Measurements from ENCODE around the gene OPCML.

OPCML gene

GRCh38 chr11:132719684-132720083 is 812.6 kb downstream of the OPCML start:
- no peak overlapping the region for H3K27ac ChIP-seq (ENCODE audit: low read depth, low read length)
- no peaks in the 10 kb centered on the region for H3K27me3 ChIP-seq (ENCODE audit: control insufficient read depth in 1 of 2, insufficient read depth in 2 of 2, low read length in 2 of 2)
- H3K4me1 ChIP-seq (ENCODE audit: control insufficient read depth in 1 of 2, insufficient read depth in 2 of 2, low read length in 2 of 2): peaks cover 0 to 4% of the 10 kb centered on the region in 2 donors
- no peaks in the 10 kb centered on the region for H3K36me3 ChIP-seq (ENCODE audit: control insufficient read depth in 1 of 2, insufficient read depth in 2 of 2, low read length in 2 of 2)
- H3K9ac ChIP-seq (ENCODE audit: low read depth in 1 of 2, low read length in 2 of 2): no peak overlapping the region
- no peaks in the 10 kb centered on the region for H3K9me3 ChIP-seq (ENCODE audit: control insufficient read depth in 1 of 2, low read length in 2 of 2)
- no peak overlapping the region for H3K4me3 ChIP-seq (ENCODE audit: low read depth in 1 of 2, low read length in 2 of 2)

- no peaks in the 10 kb centered on the region for H3K27me3 ChIP-seq (ENCODE audit: control insufficient read depth in 1 of 2, insufficient read depth in 2 of 2, low read length in 2 of 2)
- H3K36me3 ChIP-seq (ENCODE audit: control insufficient read depth in 1 of 2, insufficient read depth in 2 of 2, low read length in 2 of 2): no peaks in the 10 kb centered on the region
- no peaks in the 10 kb centered on the region for H3K9me3 ChIP-seq (ENCODE audit: control insufficient read depth in 1 of 2, low read length in 2 of 2)
- no peak overlapping the region for H3K9ac ChIP-seq (ENCODE audit: low read depth in 1 of 2, low read length in 2 of 2)
- no peak overlapping the region for H3K4me3 ChIP-seq (ENCODE audit: low read depth in 1 of 2, low read length in 2 of 2)
- H3K27ac ChIP-seq (ENCODE audit: low read depth, low read length): no peak overlapping the region
- peaks cover 0 to 4% of the 10 kb centered on the region in 2 donors for H3K4me1 ChIP-seq (ENCODE audit: control insufficient read depth in 1 of 2, insufficient read depth in 2 of 2, low read length in 2 of 2)
These were observed 813.3 kb downstream of the OPCML start for GRCh38 chr11:132718711-132719671.

- H3K4me3 ChIP-seq (ENCODE audit: low read depth in 1 of 2, low read length in 2 of 2): no peak overlapping the region
- H3K9me3 ChIP-seq (ENCODE audit: control insufficient read depth in 1 of 2, low read length in 2 of 2): no peaks in the 10 kb centered on the region
- no peaks in the 10 kb centered on the region for H3K36me3 ChIP-seq (ENCODE audit: control insufficient read depth in 1 of 2, insufficient read depth in 2 of 2, low read length in 2 of 2)
- H3K27ac ChIP-seq (ENCODE audit: low read depth, low read length): no peak overlapping the region
- no peak overlapping the region for H3K9ac ChIP-seq (ENCODE audit: low read depth in 1 of 2, low read length in 2 of 2)
- H3K27me3 ChIP-seq (ENCODE audit: control insufficient read depth in 1 of 2, insufficient read depth in 2 of 2, low read length in 2 of 2): no peaks in the 10 kb centered on the region
- peaks cover 0 to 4% of the 10 kb centered on the region in 2 donors for H3K4me1 ChIP-seq (ENCODE audit: control insufficient read depth in 1 of 2, insufficient read depth in 2 of 2, low read length in 2 of 2)
These were observed 814.5 kb downstream of the OPCML start for GRCh38 chr11:132717824-132718223.

GRCh38 chr11:132716037-132716436 is 816.3 kb downstream of the OPCML start:
- Histone ChIP-seq H3K27me3 (ENCODE audit: control insufficient read depth in 1 of 2, insufficient read depth in 2 of 2, low read length in 2 of 2) (no peaks in the 10 kb centered on the region), H3K9ac (ENCODE audit: low read depth in 1 of 2, low read length in 2 of 2) (no peak overlapping the region), H3K4me3 (ENCODE audit: low read depth in 1 of 2, low read length in 2 of 2) (no peak overlapping the region), H3K27ac (ENCODE audit: low read depth, low read length) (no peak overlapping the region), H3K4me1 (ENCODE audit: control insufficient read depth in 1 of 2, insufficient read depth in 2 of 2, low read length in 2 of 2) (peaks cover 0 to 4% of the 10 kb centered on the region in 2 donors), H3K9me3 (ENCODE audit: control insufficient read depth in 1 of 2, low read length in 2 of 2) (no peaks in the 10 kb centered on the region), H3K36me3 (ENCODE audit: control insufficient read depth in 1 of 2, insufficient read depth in 2 of 2, low read length in 2 of 2) (no peaks in the 10 kb centered on the region)

- Histone ChIP-seq H3K9me3 (ENCODE audit: control insufficient read depth in 1 of 2, low read length in 2 of 2) (no peaks in the 10 kb centered on the region), H3K27ac (ENCODE audit: low read depth, low read length) (no peak overlapping the region), H3K4me3 (ENCODE audit: low read depth in 1 of 2, low read length in 2 of 2) (no peak overlapping the region), H3K36me3 (ENCODE audit: control insufficient read depth in 1 of 2, insufficient read depth in 2 of 2, low read length in 2 of 2) (no peaks in the 10 kb centered on the region), H3K27me3 (ENCODE audit: control insufficient read depth in 1 of 2, insufficient read depth in 2 of 2, low read length in 2 of 2) (no peaks in the 10 kb centered on the region), H3K9ac (ENCODE audit: low read depth in 1 of 2, low read length in 2 of 2) (no peak overlapping the region), H3K4me1 (ENCODE audit: control insufficient read depth in 1 of 2, insufficient read depth in 2 of 2, low read length in 2 of 2) (peaks cover 0 to 4% of the 10 kb centered on the region in 2 donors)
These were observed 817.4 kb downstream of the OPCML start for GRCh38 chr11:132714859-132715440.

- Histone ChIP-seq H3K27me3 (ENCODE audit: control insufficient read depth in 1 of 2, insufficient read depth in 2 of 2, low read length in 2 of 2) (no peaks in the 10 kb centered on the region), H3K27ac (ENCODE audit: low read depth, low read length) (no peak overlapping the region), H3K36me3 (ENCODE audit: control insufficient read depth in 1 of 2, insufficient read depth in 2 of 2, low read length in 2 of 2) (no peaks in the 10 kb centered on the region), H3K4me3 (ENCODE audit: low read depth in 1 of 2, low read length in 2 of 2) (no peak overlapping the region), H3K9me3 (ENCODE audit: control insufficient read depth in 1 of 2, low read length in 2 of 2) (no peaks in the 10 kb centered on the region), H3K4me1 (ENCODE audit: control insufficient read depth in 1 of 2, insufficient read depth in 2 of 2, low read length in 2 of 2) (no peaks in the 10 kb centered on the region), H3K9ac (ENCODE audit: low read depth in 1 of 2, low read length in 2 of 2) (no peak overlapping the region)
These were observed 819.8 kb downstream of the OPCML start for GRCh38 chr11:132712466-132712865.

- H3K27ac ChIP-seq (ENCODE audit: low read depth, low read length): no peak overlapping the region
- H3K36me3 ChIP-seq (ENCODE audit: control insufficient read depth in 1 of 2, insufficient read depth in 2 of 2, low read length in 2 of 2): no peaks in the 10 kb centered on the region
- no peak overlapping the region for H3K9ac ChIP-seq (ENCODE audit: low read depth in 1 of 2, low read length in 2 of 2)
- H3K4me3 ChIP-seq (ENCODE audit: low read depth in 1 of 2, low read length in 2 of 2): no peak overlapping the region
- H3K27me3 ChIP-seq (ENCODE audit: control insufficient read depth in 1 of 2, insufficient read depth in 2 of 2, low read length in 2 of 2): no peaks in the 10 kb centered on the region
- no peaks in the 10 kb centered on the region for H3K4me1 ChIP-seq (ENCODE audit: control insufficient read depth in 1 of 2, insufficient read depth in 2 of 2, low read length in 2 of 2)
- H3K9me3 ChIP-seq (ENCODE audit: control insufficient read depth in 1 of 2, low read length in 2 of 2): no peaks in the 10 kb centered on the region
These were observed 827.4 kb downstream of the OPCML start for GRCh38 chr11:132704781-132705375.

GRCh38 chr11:132692891-132693290 is 839.4 kb downstream of the OPCML start:
- H3K4me3 ChIP-seq (ENCODE audit: low read depth in 1 of 2, low read length in 2 of 2): no peak overlapping the region

GRCh38 chr11:132691848-132692550 is 840.3 kb downstream of the OPCML start:
- H3K4me3 ChIP-seq (ENCODE audit: low read depth in 1 of 2, low read length in 2 of 2): no peak overlapping the region
- H3K4me1 ChIP-seq (ENCODE audit: control insufficient read depth in 1 of 2, insufficient read depth in 2 of 2, low read length in 2 of 2): no peaks in the 10 kb centered on the region
- H3K9me3 ChIP-seq (ENCODE audit: control insufficient read depth in 1 of 2, low read length in 2 of 2): no peaks in the 10 kb centered on the region
- H3K36me3 ChIP-seq (ENCODE audit: control insufficient read depth in 1 of 2, insufficient read depth in 2 of 2, low read length in 2 of 2): no peaks in the 10 kb centered on the region
- no peaks in the 10 kb centered on the region for H3K27me3 ChIP-seq (ENCODE audit: control insufficient read depth in 1 of 2, insufficient read depth in 2 of 2, low read length in 2 of 2)
- H3K27ac ChIP-seq (ENCODE audit: low read depth, low read length): no peak overlapping the region
- no peak overlapping the region for H3K9ac ChIP-seq (ENCODE audit: low read depth in 1 of 2, low read length in 2 of 2)

More at GRCh38 chr11:132692891-132693290, 839.4 kb downstream of the OPCML start:
- Histone ChIP-seq H3K4me1 (ENCODE audit: control insufficient read depth in 1 of 2, insufficient read depth in 2 of 2, low read length in 2 of 2) (no peaks in the 10 kb centered on the region), H3K27me3 (ENCODE audit: control insufficient read depth in 1 of 2, insufficient read depth in 2 of 2, low read length in 2 of 2) (no peaks in the 10 kb centered on the region), H3K36me3 (ENCODE audit: control insufficient read depth in 1 of 2, insufficient read depth in 2 of 2, low read length in 2 of 2) (no peaks in the 10 kb centered on the region), H3K9me3 (ENCODE audit: control insufficient read depth in 1 of 2, low read length in 2 of 2) (no peaks in the 10 kb centered on the region), H3K27ac (ENCODE audit: low read depth, low read length) (no peak overlapping the region), H3K9ac (ENCODE audit: low read depth in 1 of 2, low read length in 2 of 2) (no peak overlapping the region)
